HepG2 (cell line): ENCODE data around the gene CERS5. TPM values are rescaled to one million over a fixed set of nuclear protein-coding genes. Genes with fewer than 3 reads are reported as not detected.

Source experiments
- AHR ChIP-seq: IDR thresholded peaks from 2 replicates; pipeline ENCODE4 v1.6.1; 2018; ENCODE audit warnings: missing genetic modification reagents, missing compliant biosample characterization
- CENPT ChIP-seq: sonication (generic); formaldehyde crosslinking; IDR thresholded peaks from 2 replicates; pipeline ENCODE4 v1.8.0; 2022; ENCODE audit warnings: low read depth, mild to moderate bottlenecking, moderate library complexity, missing genetic modification reagents
- EEA1 ChIP-seq: sonication (generic); formaldehyde crosslinking; IDR thresholded peaks from 2 replicates; pipeline ENCODE4 v1.5.1; 2020; ENCODE audit warnings: mild to moderate bottlenecking, missing genetic modification reagents, borderline replicate concordance
- ELF3 ChIP-seq: IDR thresholded peaks from 2 replicates; pipeline ENCODE4 v1.6.1; 2016; ENCODE audit warnings: missing genetic modification reagents, missing compliant biosample characterization
- ETV5 ChIP-seq: IDR thresholded peaks from 2 replicates; pipeline ENCODE4 v1.6.1; 2018; ENCODE audit warnings: missing biosample characterization, missing genetic modification reagents, inconsistent platforms, borderline replicate concordance
- NBN ChIP-seq: fragments of 450-650 bp; conservative IDR thresholded peaks from 2 replicates; pipeline ENCODE4 v1.6.1; 2017
- NFKB2 ChIP-seq: sonication (generic); formaldehyde crosslinking; IDR thresholded peaks from 2 replicates; pipeline ENCODE4 v1.4.0; 2020; ENCODE audit warnings: missing genetic modification reagents, borderline replicate concordance
- PHF20 ChIP-seq: sonication (generic); formaldehyde crosslinking; IDR thresholded peaks from 2 replicates; pipeline ENCODE4 v1.5.0; 2020; ENCODE audit warnings: mild to moderate bottlenecking, missing genetic modification reagents
- POLR2AphosphoS2 ChIP-seq: IDR thresholded peaks from 2 replicates; pipeline ENCODE4 v1.6.1; 2011; ENCODE audit warnings: low read depth, low read length, improper control_type of control experiment
- ZFP36L1 ChIP-seq: sonication (generic); formaldehyde crosslinking; IDR thresholded peaks from 2 replicates; pipeline ENCODE4 v1.8.0; 2022; ENCODE audit warnings: mild to moderate bottlenecking, missing genetic modification reagents, moderate library complexity
- ZFX ChIP-seq: sonication (generic); formaldehyde crosslinking; IDR thresholded peaks from 2 replicates; pipeline ENCODE4 v1.4.0; 2020; ENCODE audit warnings: mild to moderate bottlenecking, low read depth, missing genetic modification reagents, moderate library complexity
- polyA plus RNA-seq, 8 experiments: library from polyadenylated mRNA; depleted of rRNA in 3 of 8; stranded (reverse) in 7 of 8; unstranded in 1 of 8; fragments of >200 nt; fragmentation: Illumina TruSeq in 4 of 8; extraction: Trizol in 4 of 8; gene quantifications; 2 replicates each; pipeline versions ENCODE4 v1.2.1 to v1.2.3, GENCODE V29; 2011 to 2016; ENCODE audit warnings: low read depth in 4 of 8, missing spikeins in 1 of 8, mixed read lengths in 1 of 8; ENCODE audit not compliant: insufficient read depth in 1 of 8
- total RNA-seq, 5 experiments: library from RNA; depleted of rRNA; stranded (reverse); fragments of >200 nt; fragmentation: Illumina TruSeq; extraction: Trizol; gene quantifications; 2 replicates each; pipeline ENCODE4 v1.2.3, GENCODE V29; 2016; ENCODE audit warnings: low read depth in 1 of 5
- TF ChIP-seq, protein P1 (sequence below): IDR thresholded peaks from 2 replicates; pipeline ENCODE4 v1.6.1; 2016; ENCODE audit warnings: missing compliant biosample characterization, missing genetic modification reagents, borderline replicate concordance
- TF ChIP-seq, protein P2 (sequence below): sonication (generic); formaldehyde crosslinking; IDR thresholded peaks from 2 replicates; pipeline ENCODE4 v1.5.1; 2020; ENCODE audit warnings: mild to moderate bottlenecking, moderate library complexity, missing genetic modification reagents
- TF ChIP-seq, protein P3 (sequence below), 2 experiments: sonication (generic) in 1 of 2; formaldehyde crosslinking in 1 of 2; IDR thresholded peaks; 2 replicates each; pipeline versions ENCODE4 v1.4.0 to v1.6.1; 2018 to 2020; ENCODE audit warnings: missing genetic modification reagents in 2 of 2, borderline replicate concordance in 1 of 2, low read depth in 1 of 2, mild to moderate bottlenecking in 1 of 2, missing biosample characterization in 1 of 2
- TF ChIP-seq, protein P4 (sequence below): sonication (generic); formaldehyde crosslinking; IDR thresholded peaks from 2 replicates; pipeline ENCODE4 v1.8.1; 2022; ENCODE audit warnings: low read depth, mild to moderate bottlenecking, missing genetic modification reagents
- TF ChIP-seq, protein P5 (sequence below): sonication (generic); formaldehyde crosslinking; IDR thresholded peaks from 2 replicates; pipeline ENCODE4 v1.4.0; 2020; ENCODE audit warnings: mild to moderate bottlenecking, missing genetic modification reagents

The CERS5 gene
- total and polyA plus RNA-seq, 2 of the 13 experiments (the other 11 are each of a cell fraction or from before 2014, with no cell fraction given) = 22.3 to 48.8 TPM

DNA sequence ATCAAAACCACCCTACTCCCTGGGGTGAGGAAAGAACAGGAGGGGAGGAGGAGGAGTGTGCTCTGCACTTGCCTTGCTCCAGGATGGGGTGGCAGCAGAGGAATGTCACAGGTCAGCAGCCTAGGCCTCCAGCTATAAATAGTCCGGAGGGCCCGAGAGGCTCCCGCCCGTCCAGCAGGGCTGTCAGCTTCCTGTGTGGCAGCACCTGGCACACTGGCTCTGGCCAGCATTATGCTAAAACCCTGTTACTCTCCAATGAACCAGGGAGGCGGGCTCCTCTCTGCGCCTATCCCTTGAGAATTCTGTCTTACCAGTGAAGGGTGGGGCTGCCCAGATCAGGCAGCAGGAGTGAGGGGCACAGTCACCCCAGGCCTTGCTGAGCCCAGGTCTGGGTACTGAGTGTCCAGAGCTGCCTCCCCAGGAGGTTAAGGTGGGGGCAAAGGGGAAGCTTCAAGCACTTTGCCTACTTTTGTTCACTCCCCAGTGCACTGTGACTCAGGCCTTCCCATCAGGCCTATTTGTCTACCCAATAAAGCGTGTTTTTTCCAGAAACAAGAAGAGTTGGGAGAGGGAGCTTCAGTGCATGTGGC lies 56.3 kb downstream of the CERS5 start (continued):
- TF ChIP-seq ELF3 (CRISPR knock-in tag) (0 out of 2 replicates have a peak, but pooled peaks have one; percentile 14), ZFP36L1 (CRISPR knock-in tag) (0 out of 2 replicates have a peak, but pooled peaks have one; percentile 14), POLR2AphosphoS2 (no peak), PHF20 (CRISPR knock-in tag) (no peak), NFKB2 (CRISPR knock-in tag) (0 out of 2 replicates have a peak, but pooled peaks have one; percentile 15), ETV5 (CRISPR knock-in tag) (peak; percentile 55; the same call in 1 of the 2 replicates), NBN (no peak), AHR (CRISPR knock-in tag) (0 out of 2 replicates have a peak, but pooled peaks have one; percentile 13), CENPT (no peak), EEA1 (CRISPR knock-in tag) (no peak), ZFX (CRISPR knock-in tag) (peak; percentile 80)
- TF ChIP-seq, protein P1, sequence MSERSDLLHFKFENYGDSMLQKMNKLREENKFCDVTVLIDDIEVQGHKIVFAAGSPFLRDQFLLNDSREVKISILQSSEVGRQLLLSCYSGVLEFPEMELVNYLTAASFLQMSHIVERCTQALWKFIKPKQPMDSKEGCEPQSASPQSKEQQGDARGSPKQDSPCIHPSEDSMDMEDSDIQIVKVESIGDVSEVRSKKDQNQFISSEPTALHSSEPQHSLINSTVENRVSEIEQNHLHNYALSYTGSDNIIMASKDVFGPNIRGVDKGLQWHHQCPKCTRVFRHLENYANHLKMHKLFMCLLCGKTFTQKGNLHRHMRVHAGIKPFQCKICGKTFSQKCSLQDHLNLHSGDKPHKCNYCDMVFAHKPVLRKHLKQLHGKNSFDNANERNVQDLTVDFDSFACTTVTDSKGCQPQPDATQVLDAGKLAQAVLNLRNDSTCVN (CRISPR knock-in tag) = 0 out of 2 replicates have a peak, but pooled peaks have one; percentile 11
- TF ChIP-seq, protein P2, sequence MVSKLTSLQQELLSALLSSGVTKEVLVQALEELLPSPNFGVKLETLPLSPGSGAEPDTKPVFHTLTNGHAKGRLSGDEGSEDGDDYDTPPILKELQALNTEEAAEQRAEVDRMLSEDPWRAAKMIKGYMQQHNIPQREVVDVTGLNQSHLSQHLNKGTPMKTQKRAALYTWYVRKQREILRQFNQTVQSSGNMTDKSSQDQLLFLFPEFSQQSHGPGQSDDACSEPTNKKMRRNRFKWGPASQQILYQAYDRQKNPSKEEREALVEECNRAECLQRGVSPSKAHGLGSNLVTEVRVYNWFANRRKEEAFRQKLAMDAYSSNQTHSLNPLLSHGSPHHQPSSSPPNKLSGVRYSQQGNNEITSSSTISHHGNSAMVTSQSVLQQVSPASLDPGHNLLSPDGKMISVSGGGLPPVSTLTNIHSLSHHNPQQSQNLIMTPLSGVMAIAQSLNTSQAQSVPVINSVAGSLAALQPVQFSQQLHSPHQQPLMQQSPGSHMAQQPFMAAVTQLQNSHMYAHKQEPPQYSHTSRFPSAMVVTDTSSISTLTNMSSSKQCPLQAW (CRISPR knock-in tag) = 0 out of 2 replicates have a peak, but pooled peaks have one; percentile 3
- TF ChIP-seq, protein P3, sequence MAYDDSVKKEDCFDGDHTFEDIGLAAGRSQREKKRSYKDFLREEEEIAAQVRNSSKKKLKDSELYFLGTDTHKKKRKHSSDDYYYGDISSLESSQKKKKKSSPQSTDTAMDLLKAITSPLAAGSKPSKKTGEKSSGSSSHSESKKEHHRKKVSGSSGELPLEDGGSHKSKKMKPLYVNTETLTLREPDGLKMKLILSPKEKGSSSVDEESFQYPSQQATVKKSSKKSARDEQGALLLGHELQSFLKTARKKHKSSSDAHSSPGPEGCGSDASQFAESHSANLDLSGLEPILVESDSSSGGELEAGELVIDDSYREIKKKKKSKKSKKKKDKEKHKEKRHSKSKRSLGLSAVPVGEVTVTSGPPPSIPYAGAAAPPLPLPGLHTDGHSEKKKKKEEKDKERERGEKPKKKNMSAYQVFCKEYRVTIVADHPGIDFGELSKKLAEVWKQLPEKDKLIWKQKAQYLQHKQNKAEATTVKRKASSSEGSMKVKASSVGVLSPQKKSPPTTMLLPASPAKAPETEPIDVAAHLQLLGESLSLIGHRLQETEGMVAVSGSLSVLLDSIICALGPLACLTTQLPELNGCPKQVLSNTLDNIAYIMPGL (CRISPR knock-in tag; IDR thresholded peaks at IDR 0.05; ENCODE audit: borderline replicate concordance in 1 of 2, low read depth in 1 of 2) = peak in 1 of 2 experiments; percentile 24; a peak in 1 of 4 replicates
- TF ChIP-seq, protein P4, sequence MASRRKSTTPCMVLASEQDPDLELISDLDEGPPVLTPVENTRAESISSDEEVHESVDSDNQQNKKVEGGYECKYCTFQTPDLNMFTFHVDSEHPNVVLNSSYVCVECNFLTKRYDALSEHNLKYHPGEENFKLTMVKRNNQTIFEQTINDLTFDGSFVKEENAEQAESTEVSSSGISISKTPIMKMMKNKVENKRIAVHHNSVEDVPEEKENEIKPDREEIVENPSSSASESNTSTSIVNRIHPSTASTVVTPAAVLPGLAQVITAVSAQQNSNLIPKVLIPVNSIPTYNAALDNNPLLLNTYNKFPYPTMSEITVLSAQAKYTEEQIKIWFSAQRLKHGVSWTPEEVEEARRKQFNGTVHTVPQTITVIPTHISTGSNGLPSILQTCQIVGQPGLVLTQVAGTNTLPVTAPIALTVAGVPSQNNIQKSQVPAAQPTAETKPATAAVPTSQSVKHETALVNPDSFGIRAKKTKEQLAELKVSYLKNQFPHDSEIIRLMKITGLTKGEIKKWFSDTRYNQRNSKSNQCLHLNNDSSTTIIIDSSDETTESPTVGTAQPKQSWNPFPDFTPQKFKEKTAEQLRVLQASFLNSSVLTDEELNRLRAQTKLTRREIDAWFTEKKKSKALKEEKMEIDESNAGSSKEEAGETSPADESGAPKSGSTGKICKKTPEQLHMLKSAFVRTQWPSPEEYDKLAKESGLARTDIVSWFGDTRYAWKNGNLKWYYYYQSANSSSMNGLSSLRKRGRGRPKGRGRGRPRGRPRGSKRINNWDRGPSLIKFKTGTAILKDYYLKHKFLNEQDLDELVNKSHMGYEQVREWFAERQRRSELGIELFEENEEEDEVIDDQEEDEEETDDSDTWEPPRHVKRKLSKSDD (CRISPR knock-in tag) = no peak
- TF ChIP-seq, protein P5, sequence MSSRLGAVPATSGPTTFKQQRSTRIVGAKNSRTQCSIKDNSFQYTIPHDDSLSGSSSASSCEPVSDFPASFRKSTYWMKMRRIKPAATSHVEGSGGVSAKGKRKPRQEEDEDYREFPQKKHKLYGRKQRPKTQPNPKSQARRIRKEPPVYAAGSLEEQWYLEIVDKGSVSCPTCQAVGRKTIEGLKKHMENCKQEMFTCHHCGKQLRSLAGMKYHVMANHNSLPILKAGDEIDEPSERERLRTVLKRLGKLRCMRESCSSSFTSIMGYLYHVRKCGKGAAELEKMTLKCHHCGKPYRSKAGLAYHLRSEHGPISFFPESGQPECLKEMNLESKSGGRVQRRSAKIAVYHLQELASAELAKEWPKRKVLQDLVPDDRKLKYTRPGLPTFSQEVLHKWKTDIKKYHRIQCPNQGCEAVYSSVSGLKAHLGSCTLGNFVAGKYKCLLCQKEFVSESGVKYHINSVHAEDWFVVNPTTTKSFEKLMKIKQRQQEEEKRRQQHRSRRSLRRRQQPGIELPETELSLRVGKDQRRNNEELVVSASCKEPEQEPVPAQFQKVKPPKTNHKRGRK (CRISPR knock-in tag) = no peak
